Measurements from ENCODE around the gene SMARCA2. TPM values are rescaled to one million over a fixed set of nuclear protein-coding genes. Genes with fewer than 3 reads are reported as not detected.

The SMARCA2 gene
- total RNA-seq, 4 donors from 2014 or later = 148 to 217 (median 196) TPM

GRCh38 chr9:2059274-2059929 is 44.3 kb downstream of the SMARCA2 start:
- WGBS, 2 donors = 89 to 95% methylated on average over 5 of the region's 5 CpGs
- TF ChIP-seq, protein P1, sequence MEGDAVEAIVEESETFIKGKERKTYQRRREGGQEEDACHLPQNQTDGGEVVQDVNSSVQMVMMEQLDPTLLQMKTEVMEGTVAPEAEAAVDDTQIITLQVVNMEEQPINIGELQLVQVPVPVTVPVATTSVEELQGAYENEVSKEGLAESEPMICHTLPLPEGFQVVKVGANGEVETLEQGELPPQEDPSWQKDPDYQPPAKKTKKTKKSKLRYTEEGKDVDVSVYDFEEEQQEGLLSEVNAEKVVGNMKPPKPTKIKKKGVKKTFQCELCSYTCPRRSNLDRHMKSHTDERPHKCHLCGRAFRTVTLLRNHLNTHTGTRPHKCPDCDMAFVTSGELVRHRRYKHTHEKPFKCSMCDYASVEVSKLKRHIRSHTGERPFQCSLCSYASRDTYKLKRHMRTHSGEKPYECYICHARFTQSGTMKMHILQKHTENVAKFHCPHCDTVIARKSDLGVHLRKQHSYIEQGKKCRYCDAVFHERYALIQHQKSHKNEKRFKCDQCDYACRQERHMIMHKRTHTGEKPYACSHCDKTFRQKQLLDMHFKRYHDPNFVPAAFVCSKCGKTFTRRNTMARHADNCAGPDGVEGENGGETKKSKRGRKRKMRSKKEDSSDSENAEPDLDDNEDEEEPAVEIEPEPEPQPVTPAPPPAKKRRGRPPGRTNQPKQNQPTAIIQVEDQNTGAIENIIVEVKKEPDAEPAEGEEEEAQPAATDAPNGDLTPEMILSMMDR (IDR thresholded peaks at IDR 0.05) = no peak
- no peak for DNase-seq
- H3K4me3 ChIP-seq (replicated peaks in 1 of 3) = no peak overlapping the region
- no peaks in the 10 kb centered on the region for H3K27me3 ChIP-seq
- peak overlapping the region in 1 of 3 donors; percentile 5 for H3K27ac ChIP-seq
- peaks cover 9 to 18% of the 10 kb centered on the region in 2 donors for H3K4me1 ChIP-seq
- intact Hi-C loops (cut with DNase I) = no loop called here
- H3K36me3 ChIP-seq = peaks cover 8 to 21% of the 10 kb centered on the region in 2 donors
- H3K9me3 ChIP-seq = no peaks in the 10 kb centered on the region

DNA sequence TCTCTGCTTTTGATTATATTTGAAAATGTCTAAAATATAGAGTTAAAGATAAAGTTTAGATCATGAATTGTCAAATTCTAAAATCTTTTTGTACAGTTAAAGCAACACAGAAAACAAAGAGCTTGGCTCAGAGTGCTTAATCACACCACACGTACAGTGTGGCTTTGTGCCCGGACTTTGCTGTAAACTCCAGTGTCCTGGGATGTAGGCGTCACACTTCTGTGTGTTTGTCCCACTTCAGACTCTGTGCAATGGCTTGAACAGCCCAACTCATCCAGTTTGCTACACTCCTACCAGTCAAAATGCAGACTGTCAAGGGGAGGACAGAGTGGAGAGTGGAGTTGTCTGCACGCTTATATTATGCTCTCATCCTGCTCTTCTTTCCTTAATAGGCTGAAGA is 45.3 kb downstream of the SMARCA2 start:
- TF ChIP-seq POLR2A (IDR thresholded peaks at IDR 0.05) = no peak
- TF ChIP-seq, protein P1 (IDR thresholded peaks at IDR 0.05) = no peak
- Histone ChIP-seq H3K36me3 (peaks cover 8 to 21% of the 10 kb centered on the region in 2 donors), H3K9me3 (no peaks in the 10 kb centered on the region), H3K27ac (peak overlapping the region in 1 of 3 donors; percentile 5), H3K27me3 (no peaks in the 10 kb centered on the region), H3K4me3 (replicated peaks in 1 of 3) (no peak overlapping the region), H3K4me1 (peaks cover 7 to 11% of the 10 kb centered on the region in 2 donors)
- intact Hi-C loops (cut with DNase I) = loop anchor here (10.0 kb wide), 1 partner anchor 116 kb away; no protein-coding TSS in a partner anchor
- WGBS, 2 donors = 68 to 70% methylated on average over 4 of the region's 4 CpGs
- peak in 1 of 2 donors; percentile 41 for DNase-seq

GRCh38 chr9:2065704-2066103 is 50.6 kb downstream of the SMARCA2 start:
- intact Hi-C loops (cut with DNase I) = loop anchor here (10.0 kb wide), 1 partner anchor 121 kb away; no protein-coding TSS in a partner anchor
- 57 to 60% methylated on average over 3 of the region's 3 CpGs for WGBS, 2 donors

GRCh38 chr9:2066312-2067273 is 51.4 kb downstream of the SMARCA2 start:
- intact Hi-C loops (cut with DNase I) = loop anchor here (10.0 kb wide), 1 partner anchor 122 kb away; no protein-coding TSS in a partner anchor
- Histone ChIP-seq H3K36me3 (peaks cover 6 to 19% of the 10 kb centered on the region in 2 donors), H3K4me1 (peaks cover 14 to 19% of the 10 kb centered on the region in 2 donors), H3K27ac (peak overlapping the region; percentile 52 to 83 (median 63)), H3K9me3 (no peaks in the 10 kb centered on the region), H3K4me3 (replicated peaks in 1 of 3) (no peak overlapping the region), H3K27me3 (no peaks in the 10 kb centered on the region)
- 63 to 69% methylated on average over 8 of the region's 8 CpGs for WGBS, 2 donors
- DNase-seq = peak; percentile 40 to 51
- TF ChIP-seq, protein P1 (IDR thresholded peaks at IDR 0.05) = peak in 4 of 6 experiments; percentile 50 to 71 (median 65)
- peak in 1 of 2 donors; percentile 52 for TF ChIP-seq POLR2A (IDR thresholded peaks at IDR 0.05)

More at GRCh38 chr9:2065704-2066103, 50.6 kb downstream of the SMARCA2 start:
- TF ChIP-seq, protein P1 (IDR thresholded peaks at IDR 0.05) = no peak
- TF ChIP-seq POLR2A (IDR thresholded peaks at IDR 0.05) = no peak
- Histone ChIP-seq H3K4me3 (replicated peaks in 1 of 3) (no peak overlapping the region), H3K9me3 (no peaks in the 10 kb centered on the region), H3K36me3 (peaks cover 11 to 16% of the 10 kb centered on the region in 2 donors), H3K27me3 (no peaks in the 10 kb centered on the region), H3K4me1 (peaks cover 14 to 19% of the 10 kb centered on the region in 2 donors), H3K27ac (peak overlapping the region; percentile 52 to 83 (median 63))
- no peak for DNase-seq

Measured in thyroid gland (tissue), 4 donors.